Placental pericyte (primary cell): ENCODE data around the gene SLC30A7. TPM values are rescaled to one million over a fixed set of nuclear protein-coding genes. Genes with fewer than 3 reads are reported as not detected.

Experiments used
- total RNA-seq: library from RNA; depleted of rRNA; stranded (reverse); fragments of >200 nt; gene quantifications from 2 replicates; pipeline ENCODE4 v1.2.3, GENCODE V29; 2012

Gene SLC30A7
- 72.9 and 131 TPM in 2 replicates for total RNA-seq

DNA sequence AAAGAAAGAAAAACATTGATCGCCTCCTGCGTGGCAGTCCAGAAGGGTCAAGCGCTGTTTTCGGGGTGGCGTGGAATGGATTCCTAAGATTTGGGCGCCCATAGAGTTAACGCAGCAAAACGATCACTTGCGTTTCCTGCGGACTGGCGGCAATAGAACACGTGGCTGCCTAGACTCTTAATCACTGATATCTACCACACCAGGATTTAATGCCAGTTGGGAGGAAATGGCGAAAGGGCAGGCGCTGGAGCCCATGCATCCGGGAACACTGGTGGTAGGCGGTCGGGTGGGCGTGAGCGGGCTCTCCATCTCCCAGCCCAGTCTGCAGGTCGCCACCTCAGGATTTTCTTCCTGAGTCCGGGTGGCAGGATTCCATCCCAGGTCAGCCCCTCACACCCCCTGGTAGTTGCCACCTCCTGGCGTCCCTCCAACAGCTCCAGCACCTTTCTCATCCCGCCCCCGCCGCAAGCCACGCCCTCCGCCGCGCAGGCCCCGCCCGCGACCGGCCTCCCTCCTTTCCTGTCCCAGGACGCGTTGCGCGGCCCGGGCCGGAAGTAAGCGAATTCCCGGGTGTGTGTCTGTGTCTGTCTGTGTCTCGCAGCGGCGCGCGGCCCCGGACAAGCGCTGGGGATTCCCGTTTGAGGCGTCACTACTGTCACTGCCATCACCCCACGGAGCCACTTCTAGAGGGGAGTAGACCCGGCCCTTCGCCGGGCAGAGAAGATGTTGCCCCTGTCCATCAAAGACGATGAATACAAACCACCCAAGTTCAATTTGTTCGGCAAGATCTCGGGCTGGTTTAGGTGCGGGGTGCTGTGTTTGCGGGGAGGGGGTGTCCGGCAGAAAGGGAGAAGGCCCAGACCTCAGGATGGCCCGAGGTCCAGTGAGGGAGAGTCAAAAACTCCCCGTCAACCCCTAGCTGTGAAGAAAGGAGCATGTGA lies at the start of gene SLC30A7:
SLC30A7 (plus strand) TSS at position 551 of the 941 bp plus-strand sequence; CDS start at position 724, 173 bp downstream.

GRCh38 chr1:100894603-100895539 lies 1.0 kb upstream of the SLC30A7 start, which contains the start of gene EXTL2:
TSS of gene EXTL2 (minus strand) at chr1:100894842. CDS start at chr1:100888757, 6,085 bp downstream.

DNA sequence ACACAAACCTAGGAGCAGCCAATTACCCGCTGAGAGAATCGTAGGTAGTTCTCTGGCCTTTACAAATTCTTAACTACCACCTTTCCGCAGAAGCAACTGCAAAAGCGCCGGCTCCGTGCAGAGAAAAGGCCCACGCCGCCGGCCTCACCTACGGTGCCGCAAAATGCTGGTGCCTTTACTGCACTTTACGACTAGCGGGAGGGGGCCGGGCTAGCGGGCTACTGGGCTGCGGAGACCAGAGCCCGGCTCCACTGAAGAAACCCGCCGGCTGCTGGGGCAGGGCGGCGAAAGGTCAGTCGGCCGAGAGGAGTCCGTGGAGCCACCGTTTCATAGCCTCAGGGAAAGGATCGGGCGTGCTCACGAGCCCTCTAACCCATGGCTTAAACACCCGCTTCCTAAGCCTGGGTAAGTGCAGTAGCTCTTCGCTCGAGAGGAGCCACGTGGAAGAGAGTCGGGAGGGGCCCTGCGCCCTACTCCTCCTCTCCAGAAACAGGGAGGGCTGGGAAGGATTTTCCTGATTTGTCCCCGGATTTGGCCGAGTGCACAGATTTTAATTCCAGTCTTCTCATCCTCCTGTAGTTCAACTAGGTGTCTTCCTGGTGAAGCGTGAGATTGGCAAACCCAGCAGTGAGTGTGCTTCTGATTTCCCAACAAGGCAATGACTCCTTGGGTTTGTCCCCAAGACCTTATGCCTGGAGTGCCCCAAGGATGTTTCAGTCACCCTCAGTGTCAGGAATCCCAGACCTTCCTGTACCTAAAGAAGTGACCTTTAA lies 130.0 kb downstream of the SLC30A7 start, which contains the start of gene DPH5:
DPH5 (minus strand) TSS at position 128 of the 773 bp plus-strand sequence. CDS start 341 bp downstream, outside the sequence.

Other genes starting within 250 kb of the SLC30A7 start
- 33.8 and 113 TPM in 2 replicates for gene VCAM1, start 176.3 kb upstream of the SLC30A7 start, total RNA-seq
- 9.0 and 34.2 TPM in 2 replicates for gene EXTL2, start 1.2 kb upstream of the SLC30A7 start, total RNA-seq
- gene DPH5, start 129.7 kb downstream of the SLC30A7 start, total RNA-seq: 22.0 and 31.5 TPM in 2 replicates